SH-SY5Y (cell line): ENCODE data around the gene CHRM3.

ENCODE experiments used
- GATA2 ChIP-seq: IDR thresholded peaks from 2 replicates; pipeline ENCODE4 v1.6.1; 2011; ENCODE audit warnings: mild to moderate bottlenecking, low read depth, low read length
- GATA3 ChIP-seq: IDR thresholded peaks from 2 replicates; pipeline ENCODE4 v1.6.1; 2011; ENCODE audit warnings: low read depth, mild to moderate bottlenecking, low read length, moderate library complexity

DNA sequence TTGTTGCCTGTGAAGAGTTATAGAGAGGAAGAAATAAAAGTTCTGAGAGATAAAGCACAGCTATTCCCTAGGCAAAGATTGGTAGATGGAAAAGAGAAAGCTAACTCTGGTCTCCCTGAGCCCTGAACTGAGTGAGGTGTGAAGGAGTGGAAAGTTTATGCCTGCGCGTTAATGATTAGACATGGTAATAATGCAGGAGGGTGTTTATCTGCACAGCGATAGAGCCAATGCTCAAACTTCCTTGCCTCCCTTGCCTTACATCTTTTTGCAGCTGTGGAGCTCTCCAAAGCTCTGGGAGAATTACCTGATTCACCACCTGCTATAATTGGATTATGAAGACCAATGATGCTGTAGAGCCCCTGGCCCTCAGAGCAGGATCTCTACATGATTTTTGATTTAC, 32.8 kb upstream of the CHRM3 start:
- TF ChIP-seq GATA3, result no peak
- no peak for TF ChIP-seq GATA2
